Left renal pelvis (tissue), 4 donors: ENCODE results near the gene PRH2. TPM values are rescaled to one million over a fixed set of nuclear protein-coding genes. Genes with fewer than 3 reads are reported as not detected.

Experiments used
- DNase-seq, 4 donors: peaks; one replicate each; pipeline ENCODE4 v3.0.0-alpha.2; 2013; ENCODE audit warnings: low read depth in 4 of 4, low spot score in 3 of 4
- polyA plus RNA-seq, 4 donors: library from polyadenylated mRNA; unstranded; fragments of 120-200 nt; gene quantifications; one replicate each; pipeline ENCODE4 v1.2.1, GENCODE V29; 2013; ENCODE audit not compliant: insufficient read length in 4 of 4

PRH2 gene
- under 1 TPM in 3 of 4 donors, not detected in 1; 0.29 to 0.76 (median 0.45) TPM for polyA plus RNA-seq

GRCh38 chr12:10928746-10929286, at the start of gene PRH2:
Gene PRH2 (plus strand): TSS chr12:10929236. CDS start chr12:10929274, 38 bp downstream.
- DNase-seq = no peak

- DNase-seq = no peak
Measured at GRCh38 chr12:10884086-10884725, 44.8 kb upstream of the PRH2 start, which contains the start of gene PRH1. Gene PRH1 (minus strand): TSS chr12:10884255. CDS start chr12:10884217, 38 bp downstream.

- no peak for DNase-seq
Measured at GRCh38 chr12:10889226-10889625, 39.8 kb upstream of the PRH2 start.

DNA sequence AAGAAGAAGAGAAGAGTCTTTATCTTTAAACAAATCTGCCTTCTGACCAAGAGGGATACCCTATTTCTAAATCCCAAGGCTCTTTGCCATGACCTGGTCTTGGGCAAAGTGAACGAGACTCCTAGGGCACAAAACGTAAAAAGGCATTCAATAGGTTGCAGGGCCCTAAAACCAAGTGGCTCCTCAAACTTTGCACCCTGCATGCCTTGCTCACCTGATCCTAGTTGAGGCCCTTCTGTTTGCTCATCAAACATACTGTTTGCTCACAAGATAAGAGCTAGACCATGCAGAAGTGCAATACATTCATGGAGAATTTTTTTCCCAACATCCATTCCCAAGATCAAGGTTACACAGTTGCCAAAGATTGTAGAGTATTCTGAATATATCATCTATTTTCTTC, 37.1 kb upstream of the PRH2 start:
- DNase-seq = no peak

DNA sequence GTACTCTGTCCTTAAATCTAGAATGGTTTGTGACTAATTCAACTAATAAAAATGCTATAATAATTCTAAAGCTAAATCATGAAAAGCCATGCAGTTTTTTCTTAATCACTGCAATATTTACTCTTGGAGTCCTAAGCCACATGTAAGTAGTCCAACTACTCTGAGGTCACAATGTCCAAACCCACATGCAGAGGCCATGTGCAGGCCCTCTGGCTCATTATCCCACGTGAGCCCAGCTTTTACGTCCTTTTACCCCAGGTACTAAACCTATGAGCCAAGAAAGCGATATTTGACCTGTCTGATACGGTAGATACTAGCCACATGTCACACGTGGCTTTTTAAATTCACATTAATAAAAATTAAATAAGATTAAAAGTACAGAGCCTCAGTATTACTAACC, 32.2 kb upstream of the PRH2 start:
- no peak for DNase-seq

DNA sequence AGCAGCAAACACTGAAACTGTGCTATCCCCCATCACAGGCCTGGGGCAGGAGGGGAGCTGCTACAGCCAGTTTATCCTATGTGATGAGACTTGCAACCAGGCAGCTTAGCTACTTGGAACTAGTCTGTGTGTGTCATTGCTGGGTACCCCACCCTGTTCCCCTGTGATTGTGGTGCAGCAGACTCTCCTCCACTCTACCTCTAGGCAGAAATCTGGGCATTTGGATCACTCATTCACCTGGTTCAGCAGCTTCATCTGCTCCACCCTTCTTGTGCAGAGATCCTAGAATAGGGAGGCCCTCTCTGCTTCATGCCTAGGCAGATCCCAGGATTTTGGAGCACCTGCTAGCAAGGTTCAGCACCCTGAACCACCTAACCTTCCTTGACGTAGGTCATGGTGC, 28.5 kb upstream of the PRH2 start:
- no peak for DNase-seq

- no peak for DNase-seq
Measured at GRCh38 chr12:10900972-10901371, 28.1 kb upstream of the PRH2 start.

- no peak for DNase-seq
Measured at GRCh38 chr12:10901427-10901826, 27.6 kb upstream of the PRH2 start.

GRCh38 chr12:10904686-10905085, 24.4 kb upstream of the PRH2 start:
- no peak for DNase-seq

DNA sequence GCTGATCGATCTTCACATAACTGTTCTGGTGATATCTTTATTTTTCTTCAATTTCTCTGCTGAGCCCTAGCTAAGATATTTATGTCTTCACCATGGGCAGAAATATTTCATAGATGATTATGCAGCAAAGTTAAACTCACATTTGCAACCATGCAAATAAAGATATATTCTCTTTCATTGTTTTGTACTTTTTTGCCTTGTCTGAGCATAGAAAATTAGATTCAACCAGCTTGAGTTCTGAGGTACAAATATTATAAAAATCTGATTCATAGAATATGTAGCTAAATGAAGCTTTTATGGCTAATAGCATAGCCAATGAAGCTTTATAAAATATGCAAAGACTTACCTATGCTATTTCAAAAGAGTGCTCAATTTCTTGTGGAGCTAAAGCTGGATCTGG, 19.6 kb upstream of the PRH2 start, which contains the start of gene TAS2R13:
Gene TAS2R13, minus strand, starts transcription at position 101 of the 400 bp plus-strand sequence. CDS start 264 bp downstream, outside the sequence.
- DNase-seq = no peak

DNA sequence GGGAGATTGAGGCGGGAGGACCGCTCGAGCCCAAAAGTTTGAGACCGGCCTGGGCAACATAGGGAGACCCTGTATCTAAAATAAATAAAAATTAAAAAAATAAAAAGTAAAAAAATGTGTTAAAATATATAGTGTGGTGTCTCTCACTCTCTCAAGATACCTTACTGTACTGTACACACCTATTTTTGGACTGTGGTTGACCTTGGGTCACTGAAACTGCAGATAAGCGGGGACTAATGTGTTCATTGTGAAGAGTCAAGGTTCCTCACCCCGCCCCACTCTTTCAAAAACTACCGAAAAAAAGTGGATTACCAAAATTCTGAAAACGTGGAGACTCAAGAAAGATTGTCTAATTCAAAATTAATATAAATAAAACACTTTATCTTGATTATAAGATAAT, 18.7 kb upstream of the PRH2 start:
- DNase-seq = no peak

GRCh38 chr12:10919809-10920208, 9.2 kb upstream of the PRH2 start:
- DNase-seq = no peak

DNA sequence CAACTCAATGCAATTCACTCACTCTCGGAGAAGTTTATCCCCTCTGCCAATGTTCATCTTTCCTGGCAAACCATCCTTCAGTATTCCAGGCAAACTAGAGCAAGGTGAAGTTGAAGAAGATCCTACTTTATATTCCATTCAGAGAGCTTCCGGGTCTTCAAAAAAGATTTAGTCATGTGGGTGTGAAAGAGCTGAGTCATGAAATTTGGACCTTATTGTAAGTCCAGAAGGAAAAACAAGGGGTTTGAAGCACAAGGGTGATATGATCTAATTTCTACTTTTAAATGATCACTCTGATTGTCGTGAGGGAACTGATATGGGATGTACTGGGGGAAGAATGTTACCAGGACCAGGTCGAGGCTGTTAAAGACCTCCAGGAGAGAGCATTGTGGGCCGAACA, 2.8 kb upstream of the PRH2 start:
- no peak for DNase-seq

GRCh38 chr12:10936506-10936905, 7.5 kb downstream of the PRH2 start:
- no peak for DNase-seq

DNA sequence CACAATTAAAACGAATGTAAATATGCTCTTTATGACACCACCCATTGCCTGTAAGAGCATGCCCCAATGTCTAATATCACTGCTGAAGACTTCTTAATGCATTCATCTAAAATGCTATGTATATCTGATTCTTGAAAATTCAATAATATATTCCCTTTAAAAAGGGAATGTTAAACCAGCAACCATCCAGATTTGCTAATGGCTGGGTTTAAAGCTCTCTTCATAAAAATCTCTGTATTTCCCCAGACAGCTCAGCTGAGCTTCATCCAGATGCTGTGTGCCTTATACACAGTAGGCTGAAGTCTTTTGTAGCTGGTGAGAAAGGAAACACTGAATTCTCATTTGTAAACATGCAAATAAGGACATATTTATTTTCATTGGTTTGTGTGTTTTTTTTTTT, 10.1 kb downstream of the PRH2 start, which contains the start of gene TAS2R14:
Gene TAS2R14, minus strand, starts transcription at position 101 of the 400 bp plus-strand sequence. Its CDS starts 56 bp downstream, at position 45.
- DNase-seq = no peak

GRCh38 chr12:10940389-10940788, 11.4 kb downstream of the PRH2 start:
- DNase-seq = no peak

GRCh38 chr12:10941369-10941768, 12.3 kb downstream of the PRH2 start:
- no peak for DNase-seq

DNA sequence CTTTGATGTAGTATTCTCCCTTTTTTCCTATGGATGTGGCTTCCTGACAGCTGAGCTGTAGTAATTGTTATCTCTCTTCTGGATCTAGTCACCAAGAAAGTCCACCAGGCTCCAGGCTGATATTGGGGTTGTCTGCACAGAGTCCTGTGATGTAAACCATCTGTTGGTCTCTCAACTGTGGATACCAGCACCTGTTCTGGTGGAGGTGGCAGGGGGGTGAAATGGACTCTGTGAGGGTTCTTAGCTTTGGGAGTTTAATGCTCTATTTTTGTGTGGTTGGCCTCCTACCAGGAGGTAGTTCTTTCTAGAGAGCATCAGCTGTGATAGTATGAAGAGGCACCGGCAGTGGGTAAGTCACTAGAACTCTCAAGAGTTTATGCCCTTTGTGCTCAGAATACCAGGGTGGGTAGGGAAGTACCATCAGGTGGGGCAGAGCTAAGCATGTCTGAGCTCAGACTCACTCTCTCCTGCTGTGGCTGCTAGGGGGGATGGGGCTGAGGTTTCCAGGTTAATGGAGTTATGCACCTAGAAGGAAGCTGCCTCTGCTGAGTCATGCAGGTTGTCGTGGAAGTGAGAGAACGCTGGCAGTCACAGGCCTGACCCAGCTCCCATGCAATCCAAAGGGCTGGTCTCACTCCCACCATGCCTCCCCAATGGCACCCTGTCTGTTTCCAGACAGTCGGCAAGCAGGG, 13.0 kb downstream of the PRH2 start:
- no peak for DNase-seq

DNA sequence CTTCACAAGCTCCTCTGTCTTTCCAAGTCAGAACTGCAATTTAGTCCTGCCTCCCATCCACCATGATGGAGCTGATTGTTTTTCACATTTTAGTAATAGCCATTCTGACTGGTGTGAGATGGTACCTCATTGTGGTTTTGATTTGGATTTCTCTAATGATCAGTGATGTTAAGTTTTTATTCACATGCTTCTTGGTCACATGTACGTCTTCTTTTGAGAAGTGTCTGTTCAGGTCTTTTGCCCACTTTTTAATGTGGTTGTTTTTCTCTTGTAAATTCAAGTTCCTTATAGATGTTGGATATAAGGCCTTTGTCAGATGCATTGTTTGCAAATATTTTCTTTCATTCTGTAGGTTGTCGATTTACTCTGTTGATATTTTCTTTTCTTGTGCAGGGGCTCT, 14.1 kb downstream of the PRH2 start:
- no peak for DNase-seq

DNA sequence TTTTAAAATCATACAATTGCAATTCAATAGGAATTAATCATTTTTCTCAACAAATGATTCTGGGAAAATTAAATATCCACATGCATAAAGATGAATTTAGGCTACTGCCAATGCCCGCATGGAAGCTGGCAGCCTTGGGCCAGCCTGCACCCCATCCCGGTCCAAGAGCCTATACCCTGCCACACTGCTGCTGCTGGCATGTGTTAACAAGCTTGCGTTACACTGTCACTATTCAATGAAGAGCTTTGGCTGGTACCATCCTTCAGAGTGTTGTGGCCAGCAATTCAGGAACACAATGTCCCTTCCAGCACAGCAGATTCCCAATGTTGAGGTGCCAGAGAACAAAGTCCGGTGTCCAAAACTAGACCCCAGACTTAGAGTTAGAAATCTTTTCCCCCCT, 23.6 kb downstream of the PRH2 start:
- DNase-seq = no peak

GRCh38 chr12:10956085-10956484, 27.0 kb downstream of the PRH2 start:
- no peak for DNase-seq

DNA sequence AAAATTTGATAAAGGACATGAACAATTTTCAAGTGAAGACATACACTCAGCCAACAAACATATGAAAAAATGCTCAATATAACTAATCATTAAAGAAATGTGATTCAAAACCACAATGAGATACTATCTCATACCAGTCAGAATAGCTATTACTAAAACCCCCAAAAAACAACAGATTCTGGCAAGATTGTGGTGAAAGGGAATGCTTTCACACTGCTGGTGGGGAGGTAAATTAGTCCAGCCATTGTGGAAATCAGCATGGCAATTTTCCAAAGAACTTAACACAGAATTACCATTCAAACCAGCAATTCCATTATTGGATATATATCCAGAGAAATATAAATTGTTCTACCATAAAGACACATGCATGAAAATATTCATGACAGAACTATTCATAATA, 28.7 kb downstream of the PRH2 start:
- DNase-seq = no peak
